Testis (tissue), 3 donors: Measurements from ENCODE around the gene CSNK1E. TPM values are rescaled to one million over a fixed set of nuclear protein-coding genes. Genes with fewer than 3 reads are reported as not detected.

Experiments
- DNase-seq: peaks from one replicate; pipeline ENCODE4 v3.0.0-alpha.2; 2019
- H3K27ac ChIP-seq, 2 donors: fragments of 200-600 bp; sonication (generic); one replicate each; pipeline ENCODE4 v1.5.1; 2019
- H3K27me3 ChIP-seq: fragments of 200-600 bp; sonication (generic); one replicate; pipeline ENCODE4 v1.5.1; 2019
- H3K36me3 ChIP-seq: fragments of 200-600 bp; sonication (generic); one replicate; pipeline ENCODE4 v1.5.1; 2017; ENCODE audit warnings: low read depth; ENCODE audit errors: missing control alignments
- H3K4me1 ChIP-seq: fragments of 200-600 bp; sonication (generic); one replicate; pipeline ENCODE4 v1.5.1; 2019
- H3K4me3 ChIP-seq, 2 donors: fragments of 200-600 bp; sonication (generic); one replicate each; pipeline ENCODE4 v1.5.1; 2017 to 2019
- H3K9me3 ChIP-seq: fragments of 200-600 bp; sonication (generic); one replicate; pipeline ENCODE4 v1.5.1; 2017
- CTCF ChIP-seq, 3 experiments: fragments of 450-650 bp in 2 of 3; fragments of 200-600 bp in 1 of 3; sonication (generic) in 1 of 3; IDR thresholded peaks; one replicate each; pipeline ENCODE4 v1.5.1; 2016 to 2019; ENCODE audit warnings: antibody characterized with exemption in 3 of 3, mild to moderate bottlenecking in 2 of 3, moderate library complexity in 1 of 3
- POLR2A ChIP-seq: fragments of 450-650 bp; IDR thresholded peaks from one replicate; pipeline ENCODE4 v1.6.1; 2017; ENCODE audit warnings: antibody characterized with exemption, mild to moderate bottlenecking, moderate library complexity
- WGBS, 2 donors: methylation state at CpG; one replicate each; pipeline ENCODE4 v1.1.5; 2018; 5-methylcytosine and 5-hydroxymethylcytosine counted together
- intact Hi-C: fragments of 100-400 bp; cut with DNase I; formaldehyde crosslinking; loops from one replicate; pipeline ENCODE4 v1.15.1; 2023; ENCODE audit warnings: low total_unique reads
- polyA plus RNA-seq: library from polyadenylated mRNA; stranded (reverse); fragments of 350-450 nt; fragmentation: Illumina TruSeq; extraction: RNeasy Lipid Tissue Mini Kit (QIAGEN cat#74804); gene quantifications from one replicate; pipeline ENCODE4 v1.2.3, GENCODE V29; 2014; ENCODE audit warnings: low read depth, low replicate concordance; ENCODE audit not compliant: insufficient read depth
- total RNA-seq, 2 donors: library from RNA; depleted of rRNA; stranded (reverse); fragments of >200 nt; gene quantifications; one replicate each; pipeline ENCODE4 v1.2.3, GENCODE V29; 2016

CSNK1E gene
- total and polyA plus RNA-seq, 3 donors from 2014 or later, result 69.2 to 134 (median 133) TPM

- DNase-seq, result no peak
- Histone ChIP-seq H3K27me3 (no peaks in the 10 kb centered on the region), H3K36me3 (no peaks in the 10 kb centered on the region), H3K27ac (peak overlapping the region; percentile 72 to 90), H3K9me3 (no peaks in the 10 kb centered on the region), H3K4me1 (peaks cover 8% of the 10 kb centered on the region), H3K4me3 (no peak overlapping the region)
- WGBS, 2 donors, result 44 to 53% methylated on average over 14 of the region's 14 CpGs
- intact Hi-C loops, result no loop called here
- TF ChIP-seq CTCF (IDR thresholded peaks at IDR 0.05) (no peak), POLR2A (no peak)
Measured at GRCh38 chr22:38257181-38257580, 60.1 kb downstream of the CSNK1E start.

GRCh38 chr22:38255697-38256096, 61.5 kb downstream of the CSNK1E start:
- Histone ChIP-seq H3K9me3 (no peaks in the 10 kb centered on the region), H3K4me3 (no peak overlapping the region), H3K27me3 (no peaks in the 10 kb centered on the region), H3K36me3 (no peaks in the 10 kb centered on the region), H3K4me1 (peaks cover 10% of the 10 kb centered on the region), H3K27ac (no peak overlapping the region)
- WGBS, 2 donors, result 93 to 96% methylated on average over 2 of the region's 2 CpGs
- no peak for TF ChIP-seq POLR2A
- no peak for TF ChIP-seq CTCF (IDR thresholded peaks at IDR 0.05)
- no peak for DNase-seq
- intact Hi-C loops, result no loop called here

DNA sequence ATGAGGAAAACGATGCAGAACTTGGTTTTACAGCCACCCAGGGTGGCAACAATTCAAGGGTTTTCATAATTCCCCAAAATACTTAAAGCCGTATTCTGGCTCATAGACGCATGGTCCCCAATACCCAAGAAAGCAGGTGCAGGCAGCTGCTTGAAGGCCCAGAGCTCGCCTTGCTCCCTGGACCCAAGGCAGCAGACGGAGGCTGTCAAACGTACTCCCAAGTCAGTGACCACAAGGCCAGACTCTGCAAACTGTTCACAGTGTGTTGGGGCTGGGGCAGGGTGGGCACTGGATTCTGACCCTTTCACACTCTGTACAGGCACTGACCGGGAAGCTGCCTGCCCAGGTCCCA, 65.9 kb downstream of the CSNK1E start:
- Histone ChIP-seq H3K4me1 (peaks cover 12% of the 10 kb centered on the region), H3K36me3 (no peaks in the 10 kb centered on the region), H3K9me3 (no peaks in the 10 kb centered on the region), H3K4me3 (no peak overlapping the region), H3K27ac (no peak overlapping the region), H3K27me3 (no peaks in the 10 kb centered on the region)
- no peak for DNase-seq
- no peak for TF ChIP-seq POLR2A
- no peak for TF ChIP-seq CTCF (IDR thresholded peaks at IDR 0.05)
- intact Hi-C loops, result no loop called here
- WGBS, 2 donors, result 78 to 81% methylated on average over 7 of the region's 7 CpGs

- H3K4me1 ChIP-seq, result peaks cover 12% of the 10 kb centered on the region
- no peaks in the 10 kb centered on the region for H3K36me3 ChIP-seq
- H3K4me3 ChIP-seq, result no peak overlapping the region
- no peaks in the 10 kb centered on the region for H3K9me3 ChIP-seq
- TF ChIP-seq POLR2A (no peak), CTCF (IDR thresholded peaks at IDR 0.05) (no peak)
- DNase-seq, result no peak
- H3K27ac ChIP-seq, result no peak overlapping the region
- 84% methylated on average over 13 of the region's 13 CpGs for WGBS, 2 donors
- intact Hi-C loops, result no loop called here
- no peaks in the 10 kb centered on the region for H3K27me3 ChIP-seq
Measured at GRCh38 chr22:38250643-38251340, 66.4 kb downstream of the CSNK1E start.
